ENCODE results near the gene AQP6. TPM values are rescaled to one million over a fixed set of nuclear protein-coding genes. Genes with fewer than 3 reads are reported as not detected.

AQP6 gene
- total and polyA plus RNA-seq, 2 donors (not counting 3 experiments of a cell fraction or from before 2014, with no cell fraction given) = 0.04 TPM; not detected in 1

- ChIA-PET POLR2A (no interaction called here), CTCF (interaction anchor here (1.4 kb wide), 1 partner anchor 10 kb away, joined by 3 read pairs; no protein-coding TSS in a partner anchor)
- Histone ChIP-seq H3K79me2 (ENCODE audit: control insufficient read depth, insufficient read depth, low read length) (no peaks in the 10 kb centered on the region), H3K9me3 (replicated peaks; ENCODE audit: control insufficient read depth, insufficient read depth, low read length) (no peaks in the 10 kb centered on the region), H3K4me1 (ENCODE audit: control insufficient read depth, extremely low read depth, insufficient read depth, low read length) (peaks cover 22% of the 10 kb centered on the region), H3K9me1 (replicated peaks; ENCODE audit: control insufficient read depth, extremely low read depth, insufficient read depth, low read length) (no peaks in the 10 kb centered on the region), H4K20me1 (replicated peaks; ENCODE audit: control insufficient read depth, extremely low read depth, insufficient read depth, low read length) (no peaks in the 10 kb centered on the region), H3K36me3 (ENCODE audit: control insufficient read depth in 2 of 2, extremely low read depth in 1 of 2, insufficient read depth in 2 of 2, low read length in 2 of 2) (no peaks in the 10 kb centered on the region), H3K4me2 (ENCODE audit: insufficient read depth, low read length) (no peak overlapping the region), H3K27me3 (ENCODE audit: control insufficient read depth in 2 of 2, insufficient read depth in 2 of 2, low read length in 2 of 2) (no peaks in the 10 kb centered on the region), H3K4me3 (replicated peaks in 1 of 3; ENCODE audit: insufficient read depth in 1 of 3, low read depth in 1 of 3, low read length in 3 of 3) (no peak overlapping the region), H3K9ac (replicated peaks; ENCODE audit: extremely low read depth, insufficient read depth, low read length) (no peak overlapping the region), H3K27ac (ENCODE audit: insufficient read depth, low read depth, low read length) (no peak overlapping the region), H2AFZ (ENCODE audit: low read depth, low read length) (no peak overlapping the region)
- no TSS peak for BruUV-seq (replicated peaks)
- no peak for TF ChIP-seq POLR2A (IDR thresholded peaks at IDR 0.05; ENCODE audit: low read depth, low read length)
- TF ChIP-seq EZH2 (IDR thresholded peaks at IDR 0.05; ENCODE audit: borderline replicate concordance, low read depth, low read length, severe bottlenecking) = no peak
- no peak for TF ChIP-seq JUN (IDR thresholded peaks at IDR 0.05; ENCODE audit: borderline replicate concordance, insufficient read depth, insufficient read length, low read depth)
- TF ChIP-seq CTCF (IDR thresholded peaks at IDR 0.05; ENCODE audit: extremely low read depth in 1 of 2, insufficient read depth in 1 of 2, low read depth in 1 of 2, low read length in 2 of 2) = no peak
- TF ChIP-seq FOS (IDR thresholded peaks at IDR 0.05; ENCODE audit: borderline replicate concordance, insufficient read depth, low read length) = no peak
- no peak for TF ChIP-seq GATA2 (IDR thresholded peaks at IDR 0.05; ENCODE audit: insufficient read depth, insufficient read length, low read depth, low read length)
- TF ChIP-seq, protein P1, sequence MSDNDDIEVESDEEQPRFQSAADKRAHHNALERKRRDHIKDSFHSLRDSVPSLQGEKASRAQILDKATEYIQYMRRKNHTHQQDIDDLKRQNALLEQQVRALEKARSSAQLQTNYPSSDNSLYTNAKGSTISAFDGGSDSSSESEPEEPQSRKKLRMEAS (IDR thresholded peaks at IDR 0.05; ENCODE audit: insufficient read depth, insufficient read length) = no peak
- TF ChIP-seq POLR2AphosphoS5 (IDR thresholded peaks at IDR 0.05; ENCODE audit: insufficient read depth, low read depth, low read length) = no peak
- intact Hi-C loops (cut with micrococcal nuclease) = no loop called here
- dilution Hi-C loops (cut with MboI; ENCODE audit: extremely low pct_ligation_motif_present, low sequenced_read_pairs) = loop anchor here (25.0 kb wide), 1 partner anchor 106 kb away; the partner anchor contains the start of gene ASIC1
- FAIRE-seq (no peak), DNase-seq (ENCODE audit: low read depth, low spot score) (no peak)
Observed at GRCh38 chr12:49955899-49956662, 16.7 kb upstream of the AQP6 start.

Measured in endothelial cell of umbilical vein (primary cell).